Stomach (tissue), 4 donors: ENCODE data around the gene OXLD1.

Experiments used
- EP300 ChIP-seq: sonication (generic); formaldehyde crosslinking; IDR thresholded peaks from one replicate; pipeline ENCODE4 v1.6.1; 2017; ENCODE audit warnings: antibody characterized with exemption
- POLR2A ChIP-seq, 4 donors: fragments of 450-650 bp; IDR thresholded peaks; one replicate each; pipeline ENCODE4 v1.6.1; 2016; ENCODE audit warnings: antibody characterized with exemption in 4 of 4, control low read depth in 2 of 4, mild to moderate bottlenecking in 1 of 4, moderate library complexity in 1 of 4
- POLR2AphosphoS5 ChIP-seq, 3 donors: sonication (generic); formaldehyde crosslinking; IDR thresholded peaks; one replicate each; pipeline ENCODE4 v1.6.1; 2016; ENCODE audit warnings: antibody characterized with exemption in 3 of 3
- TF ChIP-seq, protein P1 (sequence below), 7 experiments: fragments of 450-650 bp in 4 of 7; fragments of 200-600 bp in 3 of 7; sonication (generic) in 3 of 7; IDR thresholded peaks; one replicate each; pipeline ENCODE4 v1.5.1; 2016 to 2019; ENCODE audit warnings: antibody characterized with exemption in 7 of 7, control low read depth in 2 of 7, mild to moderate bottlenecking in 1 of 7

GRCh38 chr17:81647640-81648012 is 18.8 kb downstream of the OXLD1 start:
- TF ChIP-seq POLR2AphosphoS5 (IDR thresholded peaks at IDR 0.05), result no peak
- TF ChIP-seq, protein P1, sequence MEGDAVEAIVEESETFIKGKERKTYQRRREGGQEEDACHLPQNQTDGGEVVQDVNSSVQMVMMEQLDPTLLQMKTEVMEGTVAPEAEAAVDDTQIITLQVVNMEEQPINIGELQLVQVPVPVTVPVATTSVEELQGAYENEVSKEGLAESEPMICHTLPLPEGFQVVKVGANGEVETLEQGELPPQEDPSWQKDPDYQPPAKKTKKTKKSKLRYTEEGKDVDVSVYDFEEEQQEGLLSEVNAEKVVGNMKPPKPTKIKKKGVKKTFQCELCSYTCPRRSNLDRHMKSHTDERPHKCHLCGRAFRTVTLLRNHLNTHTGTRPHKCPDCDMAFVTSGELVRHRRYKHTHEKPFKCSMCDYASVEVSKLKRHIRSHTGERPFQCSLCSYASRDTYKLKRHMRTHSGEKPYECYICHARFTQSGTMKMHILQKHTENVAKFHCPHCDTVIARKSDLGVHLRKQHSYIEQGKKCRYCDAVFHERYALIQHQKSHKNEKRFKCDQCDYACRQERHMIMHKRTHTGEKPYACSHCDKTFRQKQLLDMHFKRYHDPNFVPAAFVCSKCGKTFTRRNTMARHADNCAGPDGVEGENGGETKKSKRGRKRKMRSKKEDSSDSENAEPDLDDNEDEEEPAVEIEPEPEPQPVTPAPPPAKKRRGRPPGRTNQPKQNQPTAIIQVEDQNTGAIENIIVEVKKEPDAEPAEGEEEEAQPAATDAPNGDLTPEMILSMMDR (IDR thresholded peaks at IDR 0.05), result no peak
- TF ChIP-seq POLR2A (IDR thresholded peaks at IDR 0.05), result no peak
- TF ChIP-seq EP300, result no peak
